DMS 273 (cell line): ENCODE measurements around the gene ETV4.

ENCODE experiments used
- DNase-seq: peaks from one replicate; lab custom pipeline; 2025; ENCODE audit not compliant: unreplicated experiment; lab: John Stamatoyannopoulos, UW

ETV4 gene

GRCh38 chr17:43573579-43574321, 27.6 kb upstream of the ETV4 start:
- no peak for DNase-seq

GRCh38 chr17:43572368-43572980, 26.3 kb upstream of the ETV4 start:
- no peak for DNase-seq

GRCh38 chr17:43570518-43570928, 24.4 kb upstream of the ETV4 start:
- DNase-seq = no peak

GRCh38 chr17:43568506-43569082, 22.5 kb upstream of the ETV4 start:
- DNase-seq = no peak

DNA sequence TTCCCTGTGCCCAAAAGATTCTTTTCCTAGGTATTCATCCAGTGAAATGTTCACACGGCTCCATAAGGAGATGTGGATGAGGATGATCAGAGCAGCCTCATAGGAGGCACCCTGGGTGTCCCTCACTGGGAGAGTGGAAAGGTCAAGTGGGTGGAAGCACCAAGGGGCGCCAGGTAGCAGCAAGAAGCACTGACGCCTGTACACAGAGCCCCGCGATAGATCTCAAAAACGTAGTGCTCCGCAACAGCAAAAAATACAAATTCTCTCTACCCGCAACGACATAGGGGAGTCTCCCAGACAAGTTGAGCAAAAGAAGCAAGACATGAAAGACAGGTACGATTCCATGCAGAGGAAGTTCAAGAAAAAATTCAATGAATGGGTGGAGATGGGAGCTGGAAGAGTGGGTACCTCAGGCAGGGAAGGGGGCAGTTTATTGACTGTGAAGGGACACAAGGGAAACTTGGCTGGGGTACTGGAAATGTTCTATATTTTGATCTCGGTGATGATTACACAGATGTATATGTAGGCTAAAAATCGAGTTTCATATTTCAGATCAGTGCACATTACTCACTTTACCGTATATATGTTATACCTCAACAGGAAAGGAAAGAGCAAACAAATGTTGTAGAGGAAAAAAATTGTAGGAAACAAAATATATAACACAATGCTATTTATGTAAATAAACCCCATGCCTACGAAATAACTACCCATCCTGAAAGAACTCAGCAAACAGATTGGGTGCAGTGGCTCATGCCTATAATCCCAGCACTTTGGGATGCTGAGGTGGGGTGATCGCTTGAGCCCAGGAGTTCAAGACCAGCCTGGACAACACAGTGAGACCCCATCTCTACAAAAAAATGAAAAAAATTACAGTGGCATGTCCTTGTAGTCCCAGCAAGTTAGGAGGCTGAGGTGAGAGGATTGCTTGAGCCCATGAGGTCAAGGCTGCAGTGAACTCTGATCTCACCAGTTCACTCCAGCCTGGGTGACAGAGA, 17.8 kb upstream of the ETV4 start:
- DNase-seq = no peak

- DNase-seq = peak; percentile 34
These were observed 16.8 kb upstream of the ETV4 start for GRCh38 chr17:43562679-43563599.

DNA sequence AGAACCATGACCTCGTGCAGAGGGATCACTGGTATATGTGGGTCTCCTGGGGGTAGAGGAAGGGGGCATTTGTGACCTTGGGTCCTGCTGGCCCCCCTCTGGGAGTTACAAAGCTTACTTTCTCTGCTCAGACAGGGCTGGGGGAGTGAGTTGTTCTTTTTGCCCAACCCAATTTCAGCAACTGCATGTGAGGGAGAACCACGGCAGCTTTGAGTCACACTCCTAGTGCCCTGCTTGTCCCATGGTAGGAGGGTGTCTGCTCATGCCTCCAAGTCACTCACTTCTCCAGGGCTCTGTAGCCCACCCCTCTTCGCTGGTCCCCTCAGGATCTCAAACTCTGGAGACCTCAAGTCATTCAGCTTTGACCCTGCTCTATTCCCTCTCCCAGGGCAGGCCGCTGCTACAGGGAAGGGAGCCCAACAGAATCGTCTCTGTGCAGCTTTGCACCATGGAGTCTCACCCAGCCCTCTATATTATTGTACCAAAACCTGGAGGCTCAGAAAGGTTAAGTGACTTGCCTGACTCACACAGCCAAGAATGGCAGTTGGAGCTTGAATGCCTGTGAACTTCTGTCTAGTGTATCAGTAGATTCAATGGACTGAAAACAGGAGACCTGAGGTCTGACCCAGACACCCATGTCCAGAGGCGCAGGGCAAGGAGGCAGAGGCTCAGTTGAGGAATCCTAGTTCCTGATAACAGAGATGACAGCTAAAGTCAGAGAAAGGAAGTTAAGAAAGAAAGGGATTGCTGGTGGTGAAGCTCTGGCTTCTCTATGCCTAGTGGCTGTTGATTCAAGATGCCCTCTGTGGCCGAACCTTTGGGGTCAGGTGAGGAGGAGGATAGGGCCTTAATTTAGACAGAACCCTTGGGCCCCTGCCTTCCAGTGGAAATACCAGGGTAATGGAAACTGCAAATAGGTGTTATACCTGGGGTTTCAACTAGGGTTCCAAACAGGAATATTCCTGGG, 14.6 kb upstream of the ETV4 start:
- no peak for DNase-seq

- no peak for DNase-seq
These were observed 13.1 kb upstream of the ETV4 start for GRCh38 chr17:43559161-43559816.

- DNase-seq = no peak
These were observed 12.6 kb upstream of the ETV4 start for GRCh38 chr17:43558805-43559160.

DNA sequence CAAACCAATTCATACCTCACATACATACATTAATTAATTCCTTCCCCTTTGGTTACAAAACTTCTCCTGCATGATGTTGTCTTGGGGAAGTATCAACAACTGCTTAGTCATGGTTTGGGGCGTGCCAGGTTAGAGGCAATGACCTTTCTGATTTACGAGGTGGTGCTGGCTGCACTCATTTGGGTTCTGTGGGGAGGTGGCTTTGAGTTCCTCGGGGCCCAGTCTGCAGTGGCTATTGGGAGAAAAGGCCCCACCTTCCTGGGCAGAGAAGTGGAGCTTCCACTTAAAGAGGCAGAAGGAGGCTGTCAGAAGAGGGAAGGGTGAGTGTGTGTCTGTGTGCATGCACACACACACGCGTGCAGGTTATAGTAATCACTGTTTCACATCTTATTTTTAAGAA, 10.2 kb upstream of the ETV4 start:
- no peak for DNase-seq

GRCh38 chr17:43554857-43555256, 8.7 kb upstream of the ETV4 start:
- no peak for DNase-seq

DNA sequence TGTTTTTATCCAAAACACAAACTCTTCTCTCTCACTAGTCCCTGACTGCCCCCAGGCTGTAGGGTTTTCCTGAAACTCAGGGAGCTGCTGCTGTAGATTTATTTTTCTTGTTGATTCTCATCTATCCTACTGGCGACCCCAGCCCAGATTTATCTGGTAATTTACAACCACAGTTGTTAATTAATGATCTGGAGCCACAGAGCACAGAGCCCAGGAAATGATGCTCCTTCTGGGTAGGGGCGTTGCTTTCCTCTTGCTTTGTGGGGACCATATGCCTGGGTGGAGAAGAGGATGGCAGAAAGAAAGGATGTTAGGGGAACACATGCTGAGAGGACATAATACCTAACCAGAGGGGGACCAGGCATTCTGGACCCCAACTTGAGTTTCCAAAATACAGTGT, 7.4 kb upstream of the ETV4 start:
- DNase-seq = no peak

GRCh38 chr17:43552229-43552837, 6.2 kb upstream of the ETV4 start:
- no peak for DNase-seq

- no peak for DNase-seq
These were observed 4.6 kb upstream of the ETV4 start for GRCh38 chr17:43550754-43551153.

- no peak for DNase-seq
These were observed 3.4 kb upstream of the ETV4 start for GRCh38 chr17:43549496-43549895.

GRCh38 chr17:43548689-43549379, 2.7 kb upstream of the ETV4 start:
- DNase-seq = no peak

GRCh38 chr17:43547659-43548256, 1.6 kb upstream of the ETV4 start:
- no peak for DNase-seq
